GM12878 (cell line): Measurements from ENCODE around the gene MAMDC2. TPM values are rescaled to one million over a fixed set of nuclear protein-coding genes. Genes with fewer than 3 reads are reported as not detected.

Experiments used
- ATAC-seq: fragments of 200-7000 bp; cut with Tn5 transposase; 3 replicates; pipeline ENCODE4 v1.9.1; 2020; ENCODE audit warnings: mild to moderate bottlenecking, moderate library complexity
- BruUV-seq: library from RNA; stranded (reverse); fragments of 400-500 nt; replicated peaks from 2 replicates; lab custom pipeline; 2021; lab: Mats Ljungman, UMichigan
- CTCF ChIA-PET: fragments of 300-600 bp; sonication (Branson Sonifier 250); formaldehyde crosslinking; extraction: SDS; loops from one replicate; lab custom pipeline; 2021; ENCODE audit warnings: inconsistent platforms; lab: Yijun Ruan, JAX
- POLR2A ChIA-PET: fragments of 350-600 bp; formaldehyde crosslinking; extraction: SDS; loops from one replicate; lab custom pipeline; 2021; ENCODE audit warnings: inconsistent platforms; lab: Charles Lee
- RAD21 ChIA-PET: fragments of 300-600 bp; sonication (Branson Sonifier 250); formaldehyde crosslinking; loops from one replicate; lab custom pipeline; 2023; ENCODE audit warnings: antibody characterized with exemption; ENCODE audit not compliant: unreplicated experiment; lab: Charles Lee
- SMC1A ChIA-PET: fragments of 300-600 bp; sonication (Branson Sonifier 250); formaldehyde crosslinking; loops from one replicate; lab custom pipeline; 2023; ENCODE audit not compliant: unreplicated experiment, uncharacterized antibody; lab: Charles Lee
- DNase-seq: peaks from one replicate; pipeline ENCODE4 v3.0.0-alpha.2; 2011; ENCODE audit warnings: low read depth, low spot score
- FAIRE-seq: peaks from 3 replicates; lab custom pipeline; 2011; peaks lifted over from hg19 to GRCh38; lab: Jason Lieb, UNC
- H2AFZ ChIP-seq: 2 replicates; pipeline ENCODE4 v1.6.0; 2011; ENCODE audit warnings: low read depth, low read length, control low read depth; ENCODE audit not compliant: control insufficient read depth
- H3K27ac ChIP-seq: 2 replicates; pipeline ENCODE4 v1.5.1; 2011; ENCODE audit warnings: control low read depth; ENCODE audit not compliant: control insufficient read depth, insufficient read depth
- H3K27me3 ChIP-seq, 2 experiments: replicated peaks in 1 of 2; 2 replicates each; pipeline versions ENCODE4 v1.6.0 to v1.6.1; 2011; ENCODE audit warnings: low read length in 1 of 2; ENCODE audit not compliant: control insufficient read depth in 2 of 2, insufficient read depth in 2 of 2
- H3K36me3 ChIP-seq, 2 experiments: 2 replicates each; pipeline ENCODE4 v1.5.1; 2011; ENCODE audit warnings: low read length in 1 of 2; ENCODE audit not compliant: control insufficient read depth in 2 of 2, insufficient read depth in 2 of 2
- H3K4me1 ChIP-seq: 2 replicates; pipeline ENCODE4 v1.6.1; 2011; ENCODE audit warnings: mild to moderate bottlenecking, low read length, moderate library complexity, mixed read lengths; ENCODE audit not compliant: control insufficient read depth, insufficient read depth
- H3K4me2 ChIP-seq: 2 replicates; pipeline ENCODE4 v1.6.0; 2011; ENCODE audit warnings: control low read depth; ENCODE audit not compliant: control insufficient read depth, insufficient read depth
- H3K4me3 ChIP-seq: fragments of 200-600 bp; sonication (generic); 2 replicates; pipeline ENCODE4 v1.5.1; 2016
- H3K79me2 ChIP-seq: 2 replicates; pipeline ENCODE4 v1.6.0; 2011; ENCODE audit warnings: low read length; ENCODE audit not compliant: control insufficient read depth, insufficient read depth
- H3K9ac ChIP-seq: 2 replicates; pipeline ENCODE4 v1.8.0; 2011; ENCODE audit warnings: low read length, control low read depth, mixed read lengths; ENCODE audit not compliant: control insufficient read depth, insufficient read depth
- H3K9me3 ChIP-seq: replicated peaks from 3 replicates; pipeline ENCODE4 v1.5.1; 2011; ENCODE audit warnings: mild to moderate bottlenecking, low read length; ENCODE audit not compliant: control insufficient read depth, insufficient read depth
- H4K20me1 ChIP-seq: 2 replicates; pipeline ENCODE4 v1.6.0; 2011; ENCODE audit not compliant: control insufficient read depth, insufficient read depth
- BCL3 ChIP-seq: IDR thresholded peaks from 2 replicates; pipeline ENCODE4 v1.6.1; 2011; ENCODE audit warnings: borderline replicate concordance, low read depth, mild to moderate bottlenecking, moderate library complexity, low read length; ENCODE audit not compliant: insufficient read depth, poor library complexity, severe bottlenecking
- EP300 ChIP-seq, 2 experiments: fragments of 150-350 bp in 1 of 2; IDR thresholded peaks; 2 replicates each; pipeline ENCODE4 v1.6.1; 2011 to 2012; ENCODE audit warnings: low read depth in 2 of 2, low read length in 2 of 2, borderline replicate concordance in 1 of 2, improper control_type of control experiment in 1 of 2, inconsistent platforms in 1 of 2; ENCODE audit not compliant: control insufficient read depth in 1 of 2
- FOS ChIP-seq: IDR thresholded peaks from 3 replicates; pipeline ENCODE4 v1.6.1; 2011; ENCODE audit warnings: borderline replicate concordance; ENCODE audit not compliant: insufficient read length; ENCODE audit errors: extremely low read depth
- MTA3 ChIP-seq: IDR thresholded peaks from 2 replicates; pipeline ENCODE4 v1.6.1; 2012; ENCODE audit warnings: low read length, inconsistent platforms, borderline replicate concordance
- NFIC ChIP-seq: IDR thresholded peaks from 2 replicates; pipeline ENCODE4 v1.6.1; 2012; ENCODE audit warnings: low read depth, mild to moderate bottlenecking, inconsistent platforms, low read length, moderate library complexity
- NFYA ChIP-seq: IDR thresholded peaks from 2 replicates; pipeline ENCODE4 v1.6.1; 2011; ENCODE audit warnings: low read depth, mild to moderate bottlenecking, low read length, improper control_type of control experiment, borderline replicate concordance
- POLR2A ChIP-seq: IDR thresholded peaks from 2 replicates; pipeline ENCODE4 v1.6.1; 2011; ENCODE audit warnings: low read depth, mild to moderate bottlenecking, low read length
- RB1 ChIP-seq: fragments of 450-650 bp; formaldehyde crosslinking; IDR thresholded peaks from 2 replicates; pipeline ENCODE4 v1.6.1; 2017; ENCODE audit warnings: mild to moderate bottlenecking, borderline replicate concordance
- SIX5 ChIP-seq: IDR thresholded peaks from 2 replicates; pipeline ENCODE4 v1.6.1; 2011; ENCODE audit warnings: mild to moderate bottlenecking, low read depth, low read length, moderate library complexity; ENCODE audit not compliant: severe bottlenecking
- TAF1 ChIP-seq: IDR thresholded peaks from 2 replicates; pipeline ENCODE4 v1.6.1; 2011; ENCODE audit warnings: mild to moderate bottlenecking, low read depth, low read length, borderline replicate concordance
- ZBTB11 ChIP-seq: fragments of 450-650 bp; formaldehyde crosslinking; IDR thresholded peaks from 2 replicates; pipeline ENCODE4 v1.5.0; 2022; ENCODE audit warnings: mild to moderate bottlenecking, missing genetic modification characterization
- WGBS: methylation state at CpG from one replicate; pipeline ENCODE4 v1.1.6; 2016; ENCODE audit warnings: low lambda C conversion rate; ENCODE audit not compliant: insufficient replicate concordance, insufficient coverage; ENCODE audit errors: missing lambda C conversion rate; 5-methylcytosine and 5-hydroxymethylcytosine counted together
- in situ Hi-C: fragments of 300-500 bp; cut with MboI; formaldehyde crosslinking; loops from 9 replicates; pipeline ENCODE4 v1.14.3; 2018; ENCODE audit warnings: mixed read lengths
- intact Hi-C: fragments of 100-400 bp; cut with micrococcal nuclease; formaldehyde crosslinking; loops from one replicate; pipeline ENCODE4 v1.14.2; 2022; ENCODE audit not compliant: unreplicated experiment
- polyA plus RNA-seq, 11 experiments: library from polyadenylated mRNA; depleted of rRNA in 4 of 11; unstranded in 6 of 11; stranded (reverse) in 5 of 11; fragments of >200 nt; fragmentation: Nextera tagmentation in 4 of 11; fragmentation: Illumina TruSeq in 1 of 11; extraction: Ambion mirVana in 4 of 11; extraction: Trizol in 1 of 11; gene quantifications; 1 replicate in 1 of 11; 2 replicates in 10 of 11; pipeline versions ENCODE4 v1.2.1 to v1.2.3, GENCODE V29; 2011 to 2016; ENCODE audit warnings: inconsistent platforms in 2 of 11, missing spikeins in 2 of 11, low read depth in 1 of 11
- total RNA-seq, 4 experiments: library from RNA; depleted of rRNA in 3 of 4; stranded (reverse); fragments of >200 nt in 3 of 4; fragmentation: Illumina TruSeq in 1 of 4; extraction: Trizol in 1 of 4; gene quantifications; 2 replicates each; pipeline versions ENCODE4 v1.2.1 to v1.2.3, GENCODE V29; 2013 to 2021

The MAMDC2 gene
- total and polyA plus RNA-seq, 10 of the 15 experiments (the other 5 are each of a cell fraction or from before 2014, with no cell fraction given): 0.01 to 0.09 TPM; not detected in 8

GRCh38 chr9:70010015-70010414 lies 33.6 kb upstream of the MAMDC2 start:
- BruUV-seq: no TSS peak
- Histone ChIP-seq H4K20me1 (no peaks in the 10 kb centered on the region), H3K27me3 (no peaks in the 10 kb centered on the region), H3K4me1 (no peaks in the 10 kb centered on the region), H2AFZ (no peak overlapping the region), H3K4me3 (no peak overlapping the region), H3K27ac (no peak overlapping the region), H3K4me2 (no peak overlapping the region), H3K9ac (no peak overlapping the region), H3K79me2 (no peaks in the 10 kb centered on the region), H3K9me3 (no peaks in the 10 kb centered on the region), H3K36me3 (no peaks in the 10 kb centered on the region)
- ChIA-PET CTCF (interaction anchor here (0.8 kb wide), 1 partner anchor 28 kb away, joined by 3 read pairs; no protein-coding TSS in a partner anchor), POLR2A (no interaction called here), SMC1A (no interaction called here), RAD21 (no interaction called here)
- ATAC-seq: no peak
- in situ Hi-C loops: no loop called here
- DNase-seq: no peak
- intact Hi-C loops: no loop called here
- FAIRE-seq: no peak
- WGBS: 10% methylated on average over 3 of the region's 3 CpGs
- TF ChIP-seq SIX5: no peak
- no peak for TF ChIP-seq TAF1
- TF ChIP-seq NFYA: no peak
- no peak for TF ChIP-seq ZBTB11 (CRISPR knock-in tag)
- TF ChIP-seq EP300 (IDR thresholded peaks at IDR 0.05; ENCODE audit: borderline replicate concordance in 1 of 2, control insufficient read depth in 1 of 2, low read depth in 2 of 2, low read length in 2 of 2): no peak
- no peak for TF ChIP-seq POLR2A
- TF ChIP-seq BCL3: no peak
- TF ChIP-seq NFIC: no peak
- no peak for TF ChIP-seq FOS
- TF ChIP-seq MTA3: no peak
- TF ChIP-seq RB1: no peak
- TF ChIP-seq, all 136 proteins: peak for 0
